GM21717 (cell line): ENCODE measurements around the gene ISG15.
A peak's percentile ranks its signal among the peaks of the same experiment; 100 is the strongest.

Experiments used
- ATAC-seq: cut with Tn5 transposase; IDR thresholded peaks from one replicate; pipeline ENCODE4 v1.9.1; 2021; ENCODE audit warnings: mild to moderate bottlenecking, moderate library complexity; ENCODE audit not compliant: unreplicated experiment

Gene ISG15

DNA sequence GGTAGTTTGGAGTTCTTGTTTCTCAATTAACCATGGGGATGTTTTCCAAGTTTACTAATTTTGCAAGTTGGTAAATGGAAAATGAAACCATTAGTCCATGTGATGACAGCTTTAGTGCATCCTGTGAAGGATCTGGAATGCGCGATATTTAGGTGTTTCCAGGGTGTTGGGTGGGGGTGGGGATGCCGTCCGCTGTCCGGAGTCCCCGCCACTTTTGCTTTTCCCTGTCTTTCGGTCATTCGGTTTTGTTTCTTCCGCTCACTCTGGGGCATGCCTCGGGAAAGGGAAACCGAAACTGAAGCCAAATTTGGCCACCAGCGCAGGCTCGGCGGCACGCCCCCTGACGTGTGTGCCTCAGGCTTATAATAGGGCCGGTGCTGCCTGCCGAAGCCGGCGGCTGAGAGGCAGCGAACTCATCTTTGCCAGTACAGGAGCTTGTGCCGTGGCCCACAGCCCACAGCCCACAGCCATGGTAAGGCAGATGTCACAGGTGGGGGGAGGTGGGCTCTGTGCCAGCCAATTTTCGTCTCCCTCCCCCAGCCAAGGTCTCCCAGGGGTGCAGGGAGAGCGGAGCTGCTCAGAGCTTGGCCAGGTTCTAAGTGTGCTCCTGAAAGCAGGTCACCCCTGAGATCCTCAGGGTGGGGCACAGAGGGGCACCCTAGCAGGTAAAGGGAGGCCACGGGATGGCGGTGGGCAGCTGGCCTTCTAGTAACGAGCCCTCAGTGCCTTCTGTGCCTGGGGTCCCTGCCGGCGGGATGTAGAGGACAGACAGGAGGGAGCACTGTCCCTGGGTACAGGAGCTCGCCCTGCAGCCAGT is at the start of gene ISG15:
ISG15 (plus strand) TSS at position 393 of the 817 bp plus-strand sequence; CDS start at position 470, 77 bp downstream.
- ATAC-seq: peak; percentile 80

DNA sequence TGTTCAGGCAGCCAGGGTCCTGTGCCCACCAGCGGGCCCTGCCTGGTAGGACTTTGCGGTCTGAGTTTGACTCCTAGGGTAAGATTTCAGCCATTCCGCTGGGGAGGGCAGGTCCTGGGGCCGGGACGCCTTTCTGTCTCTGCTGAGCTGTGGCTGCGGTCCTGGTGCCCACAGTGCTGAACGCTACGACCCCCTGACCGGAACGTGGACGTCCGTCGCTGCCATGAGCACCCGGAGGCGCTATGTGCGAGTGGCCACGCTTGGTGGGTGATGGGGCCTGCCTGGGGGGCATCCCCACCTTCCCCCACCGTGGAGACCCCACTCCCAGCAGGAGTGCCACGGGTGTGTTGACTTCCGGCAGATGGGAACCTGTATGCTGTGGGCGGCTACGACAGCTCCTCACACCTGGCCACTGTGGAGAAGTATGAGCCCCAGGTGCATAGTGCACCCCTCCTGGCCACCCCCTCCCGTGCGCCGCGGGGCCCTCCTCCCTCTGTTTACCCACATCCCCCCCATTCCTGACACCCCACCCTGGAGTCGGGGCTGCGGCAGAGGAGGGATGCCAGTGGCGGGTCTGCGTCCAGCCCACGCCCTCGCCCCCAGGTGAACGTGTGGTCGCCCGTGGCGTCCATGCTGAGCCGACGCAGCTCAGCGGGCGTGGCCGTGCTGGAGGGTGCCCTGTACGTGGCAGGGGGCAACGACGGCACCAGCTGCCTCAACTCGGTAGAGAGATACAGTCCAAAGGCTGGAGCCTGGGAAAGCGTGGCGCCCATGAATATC is 49.4 kb upstream of the ISG15 start:
- ATAC-seq: no peak

- no peak for ATAC-seq
Observed at GRCh38 chr1:964691-965525, 48.4 kb upstream of the ISG15 start.

DNA sequence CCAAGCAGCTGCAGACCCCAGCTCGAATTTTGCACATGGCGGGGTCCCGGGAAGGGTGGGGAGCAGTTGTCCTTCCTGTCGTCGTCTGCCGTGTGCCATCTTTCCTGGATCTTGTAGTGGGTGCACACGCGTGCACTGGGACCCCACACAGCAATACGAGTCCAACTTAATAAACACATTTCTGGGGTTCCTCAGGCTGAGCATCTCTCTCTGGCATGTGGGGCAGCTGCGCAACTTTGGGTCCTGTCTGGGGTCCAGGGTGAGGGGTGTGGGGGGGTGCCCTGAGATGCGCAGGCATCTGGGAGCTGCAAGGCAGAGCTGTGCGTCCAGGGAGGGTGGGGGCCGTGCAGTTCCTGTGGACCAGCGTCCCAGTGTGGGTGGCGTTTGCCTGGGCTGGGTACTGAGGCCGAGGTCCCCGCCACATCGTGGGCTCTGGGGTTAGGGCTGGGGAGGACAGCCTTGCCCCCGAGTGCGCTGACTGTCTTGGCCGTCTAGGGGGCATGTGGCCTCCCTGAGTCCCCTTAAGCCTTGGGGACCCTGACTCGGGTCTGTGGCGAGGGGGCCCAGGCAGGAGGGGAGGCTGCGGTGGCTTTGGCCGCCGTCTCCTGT is 47.7 kb upstream of the ISG15 start:
- no peak for ATAC-seq

- ATAC-seq: peak; percentile 32
Observed at GRCh38 chr1:966135-966703, 47.1 kb upstream of the ISG15 start, which contains the start of gene PLEKHN1. TSS of gene PLEKHN1 (plus strand) at chr1:966482. CDS start at chr1:966532, 50 bp downstream.

DNA sequence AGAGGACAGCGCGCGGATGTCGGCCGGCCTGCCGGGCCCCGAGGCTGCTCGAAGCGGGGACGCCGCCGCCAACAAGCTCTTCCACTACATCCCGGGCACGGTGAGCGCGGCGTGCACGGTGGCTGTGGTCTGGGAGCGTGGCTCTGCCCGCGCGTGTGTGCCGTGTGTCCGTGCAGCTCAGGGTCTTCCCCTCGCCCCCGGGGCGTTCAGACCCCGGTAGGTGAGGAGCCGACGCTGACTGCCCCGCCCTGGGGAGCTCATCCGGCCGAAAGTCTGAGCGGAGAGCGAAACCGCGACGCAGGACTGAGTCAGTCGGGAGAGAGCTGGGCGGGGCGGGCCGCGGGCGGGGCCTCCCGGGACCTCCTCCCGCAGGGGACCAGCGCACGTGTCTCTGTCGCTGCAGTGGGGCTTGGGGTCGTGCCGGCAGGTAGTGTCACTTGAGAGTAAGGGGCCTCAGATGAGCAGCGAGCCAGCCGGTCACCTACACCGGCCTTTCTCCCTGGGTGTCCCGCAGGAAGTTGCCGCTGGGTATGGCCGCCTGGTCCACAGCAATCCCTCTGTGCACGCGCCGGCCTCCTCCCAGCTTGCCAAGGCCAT is 46.5 kb upstream of the ISG15 start:
- peak; percentile 51 for ATAC-seq

DNA sequence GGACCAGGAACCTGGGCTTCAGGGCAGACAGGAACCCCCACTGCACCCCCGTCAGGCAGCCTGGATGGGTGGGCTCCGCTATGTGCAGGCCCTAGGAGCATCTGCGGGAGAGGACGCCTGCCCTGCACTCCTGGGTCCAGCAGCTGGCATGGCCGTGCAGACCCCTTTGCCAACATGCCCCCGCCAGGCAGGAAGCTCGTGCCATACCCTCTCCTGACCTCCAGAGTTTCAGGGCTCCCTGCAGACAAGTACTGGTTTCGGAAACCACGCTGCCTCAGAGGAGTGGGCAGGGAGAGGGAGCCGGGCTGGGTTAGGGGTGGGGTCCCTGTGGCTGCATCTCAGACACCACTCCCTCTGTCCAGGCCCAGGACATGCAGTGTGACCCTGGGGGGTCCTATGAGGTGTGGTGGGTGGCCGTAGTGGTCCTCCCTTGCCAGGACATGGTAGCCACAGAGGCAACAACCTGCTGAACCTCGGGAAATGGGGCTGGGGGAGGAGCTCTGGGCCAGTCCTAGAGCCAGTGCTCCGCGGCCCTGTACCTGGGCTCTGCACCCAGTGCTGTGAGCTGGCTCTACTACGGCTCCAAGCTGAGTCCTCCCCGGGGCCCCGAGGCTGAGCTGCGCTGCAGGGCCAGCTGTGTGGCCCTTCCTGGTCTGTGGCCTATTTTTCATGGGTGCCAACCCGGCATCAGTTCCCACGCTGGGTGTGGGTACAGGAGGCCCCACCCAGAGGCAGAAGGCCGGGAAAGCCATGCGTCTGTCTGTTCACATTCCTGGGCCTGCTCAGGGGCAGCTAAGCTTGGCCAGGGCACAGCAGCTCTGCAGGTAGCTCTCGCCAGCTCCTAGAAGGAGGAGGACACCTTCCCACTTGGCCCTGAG is 45.6 kb upstream of the ISG15 start:
- no peak for ATAC-seq

GRCh38 chr1:969260-969855 is 43.9 kb upstream of the ISG15 start:
- no peak for ATAC-seq

DNA sequence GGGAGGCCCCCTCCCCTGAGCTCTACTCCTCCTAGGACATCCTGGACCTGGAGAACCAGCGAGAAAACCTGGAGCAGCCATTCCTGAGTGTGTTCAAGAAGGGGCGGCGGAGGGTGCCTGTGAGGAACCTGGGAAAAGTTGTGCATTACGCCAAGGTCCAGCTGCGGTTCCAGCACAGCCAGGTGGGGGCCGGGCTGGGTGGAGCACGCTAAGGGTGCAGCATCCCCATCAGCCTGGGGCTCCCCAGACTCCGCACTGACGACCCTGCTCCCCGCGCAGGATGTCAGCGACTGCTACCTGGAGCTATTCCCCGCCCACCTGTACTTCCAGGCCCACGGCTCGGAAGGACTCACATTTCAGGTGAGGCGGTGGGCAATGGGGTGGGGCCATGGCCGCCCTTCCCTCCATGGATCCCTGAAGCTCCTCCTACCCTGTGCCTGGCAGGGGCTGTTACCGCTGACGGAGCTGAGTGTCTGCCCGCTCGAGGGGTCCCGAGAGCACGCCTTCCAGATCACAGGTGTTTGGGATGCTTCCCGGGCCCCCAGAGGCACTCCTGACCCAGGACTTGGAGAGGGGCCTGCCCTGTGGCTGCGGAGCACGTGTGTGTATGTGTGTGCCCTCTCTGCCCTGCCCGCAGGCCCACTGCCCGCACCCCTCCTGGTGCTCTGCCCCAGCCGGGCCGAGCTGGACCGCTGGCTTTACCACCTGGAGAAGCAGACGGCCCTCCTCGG is 42.9 kb upstream of the ISG15 start:
- ATAC-seq: no peak

GRCh38 chr1:970973-971730 is 42.1 kb upstream of the ISG15 start:
- no peak for ATAC-seq

DNA sequence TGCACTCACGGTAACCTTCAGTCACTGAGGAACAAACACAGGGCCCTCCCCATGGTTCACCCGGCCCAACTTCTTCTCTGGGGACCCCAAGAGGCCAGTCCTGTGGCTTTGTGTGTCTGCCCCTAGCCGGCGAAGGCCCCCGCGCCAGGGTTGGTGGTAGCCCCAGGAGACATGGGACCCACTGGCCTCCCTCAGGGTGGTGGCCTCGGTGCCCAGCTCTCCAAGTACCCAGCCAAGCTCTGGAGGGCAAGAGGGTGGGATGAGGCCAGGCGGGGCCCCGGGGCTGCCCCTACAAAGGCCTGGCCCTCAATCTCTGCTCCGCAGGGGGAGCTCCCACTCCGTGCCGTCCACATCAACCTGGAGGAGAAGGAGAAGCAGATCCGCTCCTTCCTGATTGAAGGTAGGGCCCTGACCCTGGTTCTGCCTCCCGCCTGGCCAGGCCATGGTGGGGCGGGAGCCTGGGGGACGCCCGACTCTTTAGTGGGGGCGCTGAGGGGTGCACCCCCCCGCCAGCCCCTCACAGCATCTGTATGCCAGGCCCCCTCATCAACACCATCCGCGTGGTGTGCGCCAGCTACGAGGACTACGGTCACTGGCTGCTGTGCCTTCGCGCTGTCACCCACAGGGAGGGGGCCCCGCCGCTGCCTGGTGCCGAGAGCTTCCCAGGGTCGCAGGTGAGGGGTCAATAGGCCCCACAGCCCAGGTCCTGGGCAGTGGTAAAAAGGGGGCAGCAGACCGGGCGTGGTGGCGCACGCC is 41.4 kb upstream of the ISG15 start:
- no peak for ATAC-seq

GRCh38 chr1:972726-973458 is 40.4 kb upstream of the ISG15 start:
- ATAC-seq: no peak

DNA sequence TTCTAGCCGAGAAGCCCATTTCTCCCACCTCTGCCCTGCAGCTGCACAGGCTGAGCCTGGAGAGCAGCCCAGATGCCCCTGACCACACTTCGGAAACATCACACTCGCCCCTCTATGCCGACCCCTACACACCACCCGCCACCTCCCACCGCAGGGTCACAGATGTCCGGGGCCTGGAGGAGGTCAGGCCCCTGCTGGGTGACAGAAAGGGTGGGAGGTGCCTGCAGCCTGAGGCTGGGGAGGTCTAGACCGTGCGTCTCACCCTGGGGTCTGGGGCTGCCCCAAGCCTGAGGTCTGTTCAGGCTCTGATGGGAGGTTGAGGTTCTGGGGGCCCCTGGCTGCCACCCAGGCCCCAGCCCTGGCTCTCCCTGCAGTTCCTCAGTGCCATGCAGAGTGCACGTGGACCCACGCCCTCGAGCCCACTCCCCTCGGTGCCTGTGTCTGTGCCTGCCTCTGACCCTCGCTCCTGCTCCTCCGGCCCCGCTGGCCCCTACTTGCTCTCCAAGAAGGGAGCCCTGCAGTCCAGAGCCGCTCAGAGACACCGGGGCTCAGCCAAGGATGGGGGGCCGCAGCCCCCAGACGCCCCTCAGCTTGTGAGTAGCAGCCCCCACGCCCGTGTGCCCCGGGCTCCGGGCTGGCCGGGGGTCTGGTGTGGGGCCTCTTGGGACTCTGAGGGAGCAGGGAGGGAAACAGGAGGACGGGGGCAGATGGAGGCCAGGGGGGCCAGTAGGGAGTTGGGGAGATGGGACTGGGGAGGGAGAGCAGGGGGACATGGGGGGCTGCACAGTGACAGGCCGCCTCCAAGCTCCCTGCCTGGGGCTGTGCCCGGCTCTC is 39.6 kb upstream of the ISG15 start:
- no peak for ATAC-seq

- no peak for ATAC-seq
Observed at GRCh38 chr1:974293-974640, 39.0 kb upstream of the ISG15 start.
